NCI-H345 (cell line): ENCODE measurements around the gene ORM1.
"Not testable (repeated sequence)": the region's sequence is repeated elsewhere in the genome, so short reads cannot be mapped to it uniquely, and the experiment has no call there.

Experiments used
- DNase-seq: peaks from one replicate; lab custom pipeline; 2025; lab: John Stamatoyannopoulos, UW

The ORM1 gene

GRCh38 chr9:114322831-114323531 lies at the start of gene ORM1:
ORM1 (plus strand) TSS chr9:114323098; CDS start chr9:114323134, 36 bp downstream.
- DNase-seq, result not testable (repeated sequence)

GRCh38 chr9:114273461-114273881 lies 49.4 kb upstream of the ORM1 start:
- DNase-seq, result no peak

GRCh38 chr9:114274217-114274616 lies 48.7 kb upstream of the ORM1 start:
- no peak for DNase-seq

- no peak for DNase-seq
Observed at GRCh38 chr9:114275246-114276004, 47.5 kb upstream of the ORM1 start.

GRCh38 chr9:114276908-114277821 lies 45.7 kb upstream of the ORM1 start:
- DNase-seq, result peak; percentile 34

GRCh38 chr9:114278356-114278755 lies 44.5 kb upstream of the ORM1 start:
- no peak for DNase-seq

GRCh38 chr9:114278881-114279570 lies 43.9 kb upstream of the ORM1 start:
- no peak for DNase-seq

GRCh38 chr9:114279693-114280092 lies 43.2 kb upstream of the ORM1 start:
- DNase-seq, result no peak

- no peak for DNase-seq
Observed at GRCh38 chr9:114280636-114281472, 42.0 kb upstream of the ORM1 start.

GRCh38 chr9:114281473-114282103 lies 41.3 kb upstream of the ORM1 start:
- DNase-seq, result no peak

- DNase-seq, result no peak
Observed at GRCh38 chr9:114282104-114282485, 40.8 kb upstream of the ORM1 start.

GRCh38 chr9:114282507-114282906 lies 40.4 kb upstream of the ORM1 start:
- no peak for DNase-seq

GRCh38 chr9:114282926-114283325 lies 40.0 kb upstream of the ORM1 start:
- DNase-seq, result no peak

GRCh38 chr9:114283551-114284111 lies 39.3 kb upstream of the ORM1 start:
- DNase-seq, result no peak

GRCh38 chr9:114284316-114285060 lies 38.4 kb upstream of the ORM1 start:
- DNase-seq, result no peak

- no peak for DNase-seq
Observed at GRCh38 chr9:114285166-114285867, 37.6 kb upstream of the ORM1 start.

- no peak for DNase-seq
Observed at GRCh38 chr9:114286146-114286679, 36.7 kb upstream of the ORM1 start.

- peak; percentile 67 for DNase-seq
Observed at GRCh38 chr9:114287001-114287762, 35.7 kb upstream of the ORM1 start.
